Lung (tissue), 12 donors: ENCODE data around the gene EPS8. TPM values are rescaled to one million over a fixed set of nuclear protein-coding genes. Genes with fewer than 3 reads are reported as not detected.
A peak's percentile ranks its signal among the peaks of the same experiment; 100 is the strongest.

Experiments
- ATAC-seq: fragments of 200-7000 bp; cut with Tn5 transposase; one replicate; pipeline ENCODE4 v1.9.1; 2020; ENCODE audit warnings: moderate number of reproducible peaks; ENCODE audit not compliant: insufficient read depth, low FRiP score
- DNase-seq, 3 donors: peaks; one replicate each; pipeline ENCODE4 v3.0.0-alpha.2; 2013 to 2017
- H3K27ac ChIP-seq, 2 donors: one replicate each; pipeline ENCODE4 v1.5.1; 2013; ENCODE audit warnings: mild to moderate bottlenecking in 2 of 2, moderate library complexity in 2 of 2, control low read depth in 1 of 2, inconsistent platforms in 1 of 2, low read depth in 1 of 2, low read length in 1 of 2
- H3K27me3 ChIP-seq, 3 donors: one replicate each; pipeline ENCODE4 v1.5.1; 2013; ENCODE audit warnings: low read length in 2 of 3; ENCODE audit not compliant: control insufficient read depth in 3 of 3, insufficient read depth in 3 of 3
- H3K36me3 ChIP-seq, 4 donors: one replicate each; pipeline ENCODE4 v1.5.1; 2013; ENCODE audit warnings: low read length in 4 of 4, mild to moderate bottlenecking in 1 of 4, moderate library complexity in 1 of 4; ENCODE audit not compliant: control insufficient read depth in 4 of 4, insufficient read depth in 4 of 4
- H3K4me1 ChIP-seq, 5 donors: one replicate each; pipeline ENCODE4 v1.5.1; 2013; ENCODE audit warnings: low read length in 5 of 5, mild to moderate bottlenecking in 2 of 5, moderate library complexity in 1 of 5; ENCODE audit not compliant: control insufficient read depth in 5 of 5, insufficient read depth in 5 of 5
- H3K4me3 ChIP-seq: one replicate; pipeline ENCODE4 v1.5.1; 2013; ENCODE audit warnings: mild to moderate bottlenecking, control low read depth, moderate library complexity
- H3K9ac ChIP-seq, 2 donors: one replicate each; pipeline ENCODE4 v1.5.1; 2013; ENCODE audit warnings: low read length in 2 of 2, control low read depth in 1 of 2; ENCODE audit not compliant: insufficient read depth in 1 of 2
- H3K9me3 ChIP-seq, 4 donors: one replicate each; pipeline ENCODE4 v1.5.1; 2013; ENCODE audit warnings: low read length in 3 of 4, mild to moderate bottlenecking in 1 of 4, moderate library complexity in 1 of 4; ENCODE audit not compliant: control insufficient read depth in 4 of 4, insufficient read depth in 3 of 4
- WGBS, 2 donors: extraction: QIAGEN DNeasy Blood & Tissue Kit; methylation state at CpG; one replicate each; pipeline ENCODE4 v1.1.7; 2013; 5-methylcytosine and 5-hydroxymethylcytosine counted together
- polyA plus RNA-seq, 2 donors: library from polyadenylated mRNA; stranded (reverse); fragments of 200-250 nt; gene quantifications; one replicate each; pipeline ENCODE4 v1.2.1, GENCODE V29; 2013
- total RNA-seq, 2 donors: library from RNA; depleted of rRNA in 1 of 2; stranded (reverse); fragments of >200 nt in 1 of 2; gene quantifications; one replicate each; pipeline ENCODE4 v1.2.1, GENCODE V29; 2014 to 2021
- TF ChIP-seq, protein P1 (sequence below): IDR thresholded peaks from 2 replicates; pipeline ENCODE4 v1.5.1; 2012; ENCODE audit warnings: mild to moderate bottlenecking; ENCODE audit errors: control extremely low read depth, extremely low read depth
- donor health status: control.
- donor health status: control.
- donor health status: Bipolar disorder and iron deficiency.
- donor health status: healthy.
- donor health status: DM: yes; HTN: yes; CAD: no.

The EPS8 gene
- total and polyA plus RNA-seq, 4 donors: 30.1 to 153 (median 48.9) TPM

DNA sequence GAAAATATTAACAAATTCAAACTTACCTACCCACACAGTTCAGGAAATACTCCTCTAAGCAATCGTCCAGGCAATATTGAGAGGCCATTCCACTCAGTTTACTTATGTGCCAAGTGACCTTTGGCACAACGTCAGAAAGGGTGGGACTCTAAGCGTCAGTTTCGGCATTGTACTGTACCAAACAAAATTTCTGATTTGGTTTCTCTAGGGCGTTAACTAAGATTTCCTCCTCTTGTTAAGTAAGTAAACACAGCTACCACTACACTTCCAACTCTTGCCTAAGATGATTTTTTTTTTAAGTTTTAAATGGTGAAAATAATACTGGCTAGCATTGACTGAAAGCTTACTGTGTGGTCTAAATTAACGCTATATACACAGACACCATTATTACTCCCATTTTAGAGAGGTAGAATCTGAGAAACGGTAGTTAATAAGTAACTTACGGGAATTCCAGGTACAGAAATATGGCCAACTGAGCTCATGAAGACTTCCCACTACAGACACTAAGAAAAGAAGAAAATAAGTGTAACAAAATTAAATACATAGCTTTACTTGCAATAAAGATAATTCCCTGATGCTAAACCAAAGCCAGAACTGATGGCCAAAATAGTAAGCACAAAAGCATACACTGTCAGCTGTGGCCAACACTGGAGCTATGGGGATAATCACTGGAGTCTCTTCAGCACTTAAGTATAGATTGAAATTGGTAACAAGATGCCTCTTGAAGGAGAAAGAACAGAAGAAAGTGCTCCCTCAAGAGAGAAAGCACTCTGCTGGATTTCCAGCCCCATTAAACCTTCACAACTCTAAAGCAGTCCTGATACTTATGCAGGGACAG lies 76.1 kb downstream of the EPS8 start:
- Histone ChIP-seq H3K4me1 (peaks cover 0 to 6% (median 4%) of the 10 kb centered on the region in 5 donors), H3K36me3 (no peaks in the 10 kb centered on the region), H3K9ac (no peak overlapping the region), H3K27me3 (no peaks in the 10 kb centered on the region), H3K9me3 (no peaks in the 10 kb centered on the region), H3K27ac (peak overlapping the region; percentile 29 to 42), H3K4me3 (no peak overlapping the region)
- 48 to 78% methylated on average over 8 of the region's 8 CpGs for WGBS, 2 donors
- DNase-seq (peak in 2 of 3 donors; percentile 26 to 62), ATAC-seq (peak; percentile 71)
- TF ChIP-seq, protein P1, sequence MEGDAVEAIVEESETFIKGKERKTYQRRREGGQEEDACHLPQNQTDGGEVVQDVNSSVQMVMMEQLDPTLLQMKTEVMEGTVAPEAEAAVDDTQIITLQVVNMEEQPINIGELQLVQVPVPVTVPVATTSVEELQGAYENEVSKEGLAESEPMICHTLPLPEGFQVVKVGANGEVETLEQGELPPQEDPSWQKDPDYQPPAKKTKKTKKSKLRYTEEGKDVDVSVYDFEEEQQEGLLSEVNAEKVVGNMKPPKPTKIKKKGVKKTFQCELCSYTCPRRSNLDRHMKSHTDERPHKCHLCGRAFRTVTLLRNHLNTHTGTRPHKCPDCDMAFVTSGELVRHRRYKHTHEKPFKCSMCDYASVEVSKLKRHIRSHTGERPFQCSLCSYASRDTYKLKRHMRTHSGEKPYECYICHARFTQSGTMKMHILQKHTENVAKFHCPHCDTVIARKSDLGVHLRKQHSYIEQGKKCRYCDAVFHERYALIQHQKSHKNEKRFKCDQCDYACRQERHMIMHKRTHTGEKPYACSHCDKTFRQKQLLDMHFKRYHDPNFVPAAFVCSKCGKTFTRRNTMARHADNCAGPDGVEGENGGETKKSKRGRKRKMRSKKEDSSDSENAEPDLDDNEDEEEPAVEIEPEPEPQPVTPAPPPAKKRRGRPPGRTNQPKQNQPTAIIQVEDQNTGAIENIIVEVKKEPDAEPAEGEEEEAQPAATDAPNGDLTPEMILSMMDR: no peak

DNA sequence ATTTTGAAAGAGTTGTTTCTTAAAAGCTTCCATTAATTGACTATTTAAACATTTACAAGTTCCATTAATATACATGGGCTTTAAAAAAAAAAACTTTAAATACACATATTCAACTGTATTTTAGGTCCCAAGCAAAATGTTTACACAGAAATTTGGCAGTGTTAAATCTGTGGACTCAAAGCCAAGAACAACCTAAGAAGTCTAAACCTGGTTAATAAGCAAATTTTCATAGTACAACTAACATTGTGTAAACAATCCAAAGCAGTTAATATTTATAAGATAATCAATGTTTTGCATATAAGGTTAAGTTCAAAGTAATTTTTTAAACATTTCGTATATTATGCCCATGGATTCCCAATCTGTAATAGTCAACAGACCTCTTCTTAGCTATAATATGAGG lies 77.0 kb downstream of the EPS8 start:
- H3K4me3 ChIP-seq: no peak overlapping the region
- no peaks in the 10 kb centered on the region for H3K9me3 ChIP-seq
- no peaks in the 10 kb centered on the region for H3K36me3 ChIP-seq
- TF ChIP-seq, protein P1: no peak
- WGBS, 2 donors: 53 to 80% methylated on average over 1 of the region's 1 CpG
- DNase-seq: no peak
- no peaks in the 10 kb centered on the region for H3K27me3 ChIP-seq
- no peak for ATAC-seq
- no peak overlapping the region for H3K27ac ChIP-seq
- peaks cover 0 to 6% (median 3%) of the 10 kb centered on the region in 5 donors for H3K4me1 ChIP-seq
- H3K9ac ChIP-seq: no peak overlapping the region

DNA sequence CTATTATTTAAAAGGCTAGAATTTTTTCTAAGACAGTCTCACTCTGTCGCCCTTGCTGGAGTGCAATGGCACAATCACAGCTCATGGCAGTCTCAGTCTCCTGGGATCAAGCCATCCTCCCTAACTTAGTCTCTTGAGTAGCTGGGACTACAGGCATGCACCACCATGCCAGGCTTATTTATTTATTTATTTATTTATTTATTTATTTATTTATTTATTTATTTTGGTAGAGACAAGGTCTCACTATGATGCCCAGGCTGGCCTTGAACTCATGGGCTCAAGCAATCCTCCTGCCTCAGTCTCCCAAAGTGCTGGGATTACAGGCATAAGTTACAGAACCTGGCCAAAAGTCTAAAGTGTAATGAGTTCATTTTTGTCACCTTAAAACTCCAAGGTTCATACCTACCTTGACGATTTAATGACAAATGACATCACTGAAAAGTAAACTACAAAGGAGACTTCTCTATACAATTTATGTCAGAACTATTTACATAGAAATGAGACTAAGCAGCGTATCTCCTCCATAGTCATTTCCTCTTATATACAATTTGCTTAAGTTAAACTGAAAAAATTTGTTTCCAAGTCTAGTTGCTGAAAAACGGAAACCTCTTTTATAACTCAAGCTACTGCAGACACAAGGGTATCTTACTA lies 78.2 kb downstream of the EPS8 start:
- no peak overlapping the region for H3K27ac ChIP-seq
- TF ChIP-seq, protein P1: no peak
- peaks cover 0 to 6% (median 3%) of the 10 kb centered on the region in 5 donors for H3K4me1 ChIP-seq
- DNase-seq: no peak
- H3K4me3 ChIP-seq: no peak overlapping the region
- H3K36me3 ChIP-seq: no peaks in the 10 kb centered on the region
- H3K27me3 ChIP-seq: no peaks in the 10 kb centered on the region
- no peak overlapping the region for H3K9ac ChIP-seq
- 84 to 89% methylated on average over 4 of the region's 4 CpGs for WGBS, 2 donors
- no peak for ATAC-seq
- no peaks in the 10 kb centered on the region for H3K9me3 ChIP-seq
